ENCODE results near the gene SMG9. TPM values are rescaled to one million over a fixed set of nuclear protein-coding genes. Genes with fewer than 3 reads are reported as not detected.

The SMG9 gene
- total and polyA plus RNA-seq, 8 donors = 6.6 to 23.0 (median 13.1) TPM

DNA sequence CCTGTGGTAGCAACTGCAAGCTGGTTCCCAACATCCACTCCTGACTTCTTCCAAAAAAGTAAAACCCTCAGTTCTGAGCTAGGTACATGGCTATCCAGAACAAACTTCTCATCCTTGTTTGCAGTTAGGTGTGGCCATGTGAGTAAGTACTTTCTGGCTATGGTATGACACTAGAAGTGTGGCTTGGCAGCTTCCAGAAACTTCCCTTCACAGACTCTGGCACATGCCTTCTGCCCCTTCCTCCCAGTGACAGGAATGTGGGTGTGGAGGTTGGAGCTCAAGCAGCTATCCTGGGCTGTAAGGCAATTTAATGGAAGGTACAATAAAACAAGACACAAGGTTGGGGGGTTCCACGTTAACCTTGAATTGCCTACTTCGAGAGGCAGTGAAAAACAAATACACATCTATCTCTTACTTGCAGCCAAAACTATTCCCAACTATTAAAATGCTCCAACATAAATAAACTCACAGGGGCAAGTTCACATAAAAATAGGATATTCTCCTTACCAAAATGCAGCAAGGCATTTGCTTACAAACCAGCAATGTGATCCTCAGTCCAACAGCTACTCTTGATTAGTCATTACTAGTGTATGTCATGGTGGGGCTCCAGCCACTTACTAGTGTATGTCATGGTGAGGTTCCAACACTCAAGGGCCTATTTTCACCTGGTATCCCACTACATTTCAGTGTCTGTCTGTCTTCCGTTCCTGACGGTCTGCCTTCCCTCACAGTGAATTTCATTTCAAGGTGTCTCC lies 3.1 kb downstream of the SMG9 start:
- intact Hi-C loops (cut with DNase I) = no loop called here
- 44 to 48% methylated on average over 4 of the region's 4 CpGs for WGBS, 2 donors
- H3K36me3 ChIP-seq = peaks cover 0 to 21% (median 19%) of the 10 kb centered on the region in 3 donors

GRCh38 chr19:43749898-43750297 lies 4.9 kb downstream of the SMG9 start:
- intact Hi-C loops (cut with DNase I) = loop anchor here in 1 of 3 donors (5.0 kb wide), 1 partner anchor 32 kb away; the partner anchor contains the start of gene KCNN4
- Histone ChIP-seq H3K4me3 (no peak overlapping the region), H3K27ac (no peak overlapping the region), H3K4me1 (peaks cover 0 to 18% (median 7%) of the 10 kb centered on the region in 3 donors), H3K9me3 (no peaks in the 10 kb centered on the region), H3K27me3 (no peaks in the 10 kb centered on the region), H3K36me3 (peaks cover 0 to 29% (median 20%) of the 10 kb centered on the region in 3 donors)
- DNase-seq (no peak), ATAC-seq (no peak), FAIRE-seq (no peak)
- 96 to 97% methylated on average over 1 of the region's 1 CpG for WGBS, 2 donors
- TF ChIP-seq CTCF (IDR thresholded peaks at IDR 0.05) = no peak

More for the DNA sequence above, 3.1 kb downstream of the SMG9 start:
- TF ChIP-seq CTCF (IDR thresholded peaks at IDR 0.05) = no peak
- Histone ChIP-seq H3K27ac (no peak overlapping the region), H3K9me3 (no peaks in the 10 kb centered on the region), H3K4me3 (no peak overlapping the region), H3K4me1 (peaks cover 0 to 23% (median 7%) of the 10 kb centered on the region in 3 donors), H3K27me3 (no peaks in the 10 kb centered on the region)
- no peak for ATAC-seq
- FAIRE-seq = no peak
- no peak for DNase-seq

- no peak for FAIRE-seq
- Histone ChIP-seq H3K4me1 (peaks cover 0 to 18% (median 7%) of the 10 kb centered on the region in 3 donors), H3K27me3 (no peaks in the 10 kb centered on the region), H3K9me3 (no peaks in the 10 kb centered on the region), H3K27ac (no peak overlapping the region), H3K4me3 (no peak overlapping the region), H3K36me3 (peaks cover 0 to 29% (median 20%) of the 10 kb centered on the region in 3 donors)
- 87 to 91% methylated on average over 7 of the region's 7 CpGs for WGBS, 2 donors
- DNase-seq = no peak
- intact Hi-C loops (cut with DNase I) = loop anchor here in 1 of 3 donors (5.0 kb wide), 1 partner anchor 33 kb away; the partner anchor contains the start of gene KCNN4
- TF ChIP-seq CTCF (IDR thresholded peaks at IDR 0.05) = no peak
- no peak for ATAC-seq
These were observed 5.6 kb downstream of the SMG9 start for GRCh38 chr19:43749152-43749551.

- intact Hi-C loops (cut with DNase I) = loop anchor here in 1 of 3 donors (5.0 kb wide), 1 partner anchor 34 kb away; the partner anchor contains the start of gene KCNN4
- ATAC-seq = no peak
These were observed 6.1 kb downstream of the SMG9 start for GRCh38 chr19:43748685-43749084.

More at GRCh38 chr19:43748685-43749084, 6.1 kb downstream of the SMG9 start:
- no peak overlapping the region for H3K27ac ChIP-seq
- 85 to 86% methylated on average over 4 of the region's 4 CpGs for WGBS, 2 donors
- no peaks in the 10 kb centered on the region for H3K27me3 ChIP-seq
- TF ChIP-seq CTCF (IDR thresholded peaks at IDR 0.05) = no peak
- FAIRE-seq (no peak), DNase-seq (no peak)
- peaks cover 0 to 29% (median 20%) of the 10 kb centered on the region in 3 donors for H3K36me3 ChIP-seq
- peaks cover 0 to 15% (median 3%) of the 10 kb centered on the region in 3 donors for H3K4me1 ChIP-seq
- H3K9me3 ChIP-seq = no peaks in the 10 kb centered on the region
- no peak overlapping the region for H3K4me3 ChIP-seq

Data from pancreas (tissue), 10 donors.